Mesothelial cell of epicardium (in vitro differentiated cells): ENCODE measurements around the gene ARPC1A. TPM values are rescaled to one million over a fixed set of nuclear protein-coding genes. Genes with fewer than 3 reads are reported as not detected.

ENCODE experiments used
- DNase-seq, 2 experiments: peaks; one replicate each; pipeline ENCODE4 v3.0.0; 2021; ENCODE audit warnings: low spot score in 2 of 2; ENCODE audit not compliant: unreplicated experiment in 2 of 2
- H3K27ac Mint-ChIP-seq: 2 replicates; pipeline ENCODE4 v1.8.0; 2021; ENCODE audit warnings: mixed read lengths
- H3K27me3 Mint-ChIP-seq: 2 replicates; pipeline ENCODE4 v1.8.0; 2021; ENCODE audit warnings: low read depth, mixed read lengths
- H3K36me3 Mint-ChIP-seq: 2 replicates; pipeline ENCODE4 v1.8.0; 2021; ENCODE audit warnings: mixed read lengths
- H3K4me1 Mint-ChIP-seq: 2 replicates; pipeline ENCODE4 v1.8.0; 2021; ENCODE audit warnings: mixed read lengths
- H3K4me3 Mint-ChIP-seq: 2 replicates; pipeline ENCODE4 v1.8.0; 2021; ENCODE audit warnings: mild to moderate bottlenecking, moderate library complexity, mixed read lengths
- H3K9me3 Mint-ChIP-seq: 2 replicates; pipeline ENCODE4 v1.8.0; 2021; ENCODE audit warnings: mixed read lengths
- CTCF ChIP-seq: fragments of 200-600 bp; sonication (generic); IDR thresholded peaks from one replicate; pipeline ENCODE4 v1.5.0; 2021; ENCODE audit warnings: antibody characterized with exemption; ENCODE audit not compliant: unreplicated experiment
- total RNA-seq: library from RNA; stranded (reverse); gene quantifications from 3 replicates; pipeline ENCODE4 v1.2.1, GENCODE V29; 2021

ARPC1A gene
- total RNA-seq, 1 donor from 2014 or later = 99.3 TPM

- Mint-ChIP-seq H3K27me3 (no peaks in the 10 kb centered on the region), H3K4me1 (no peaks in the 10 kb centered on the region), H3K36me3 (peaks cover 35% of the 10 kb centered on the region), H3K27ac (no peak overlapping the region), H3K4me3 (no peak overlapping the region), H3K9me3 (no peaks in the 10 kb centered on the region)
- DNase-seq = no peak
- no peak for TF ChIP-seq CTCF
Measured at GRCh38 chr7:99359465-99360154, 33.9 kb downstream of the ARPC1A start.

- no peak for TF ChIP-seq CTCF
- Mint-ChIP-seq H3K9me3 (no peaks in the 10 kb centered on the region), H3K4me3 (no peak overlapping the region), H3K27me3 (no peaks in the 10 kb centered on the region), H3K27ac (peak overlapping the region; percentile 67), H3K36me3 (peaks cover 25% of the 10 kb centered on the region), H3K4me1 (peaks cover 12% of the 10 kb centered on the region)
- no peak for DNase-seq
Measured at GRCh38 chr7:99362801-99363200, 37.1 kb downstream of the ARPC1A start.

GRCh38 chr7:99363286-99363685 lies 37.6 kb downstream of the ARPC1A start:
- H3K36me3 Mint-ChIP-seq = peaks cover 21% of the 10 kb centered on the region
- no peak for DNase-seq

GRCh38 chr7:99365318-99366141 lies 39.8 kb downstream of the ARPC1A start:
- peaks cover 16% of the 10 kb centered on the region for H3K36me3 Mint-ChIP-seq
- H3K27me3 Mint-ChIP-seq = no peaks in the 10 kb centered on the region
- H3K4me3 Mint-ChIP-seq = no peak overlapping the region
- H3K9me3 Mint-ChIP-seq = no peaks in the 10 kb centered on the region
- peak overlapping the region; percentile 77 for H3K27ac Mint-ChIP-seq
- no peak for DNase-seq
- peak; percentile 21 for TF ChIP-seq CTCF
- H3K4me1 Mint-ChIP-seq = peaks cover 20% of the 10 kb centered on the region

More at GRCh38 chr7:99363286-99363685, 37.6 kb downstream of the ARPC1A start:
- H3K9me3 Mint-ChIP-seq = no peaks in the 10 kb centered on the region
- H3K4me3 Mint-ChIP-seq = no peak overlapping the region
- H3K27me3 Mint-ChIP-seq = no peaks in the 10 kb centered on the region
- H3K27ac Mint-ChIP-seq = peak overlapping the region; percentile 67
- peaks cover 12% of the 10 kb centered on the region for H3K4me1 Mint-ChIP-seq
- TF ChIP-seq CTCF = no peak

GRCh38 chr7:99366646-99367045 lies 40.9 kb downstream of the ARPC1A start:
- no peaks in the 10 kb centered on the region for H3K27me3 Mint-ChIP-seq
- H3K4me3 Mint-ChIP-seq = no peak overlapping the region
- H3K9me3 Mint-ChIP-seq = no peaks in the 10 kb centered on the region
- no peak for TF ChIP-seq CTCF
- H3K4me1 Mint-ChIP-seq = peaks cover 20% of the 10 kb centered on the region
- no peak for DNase-seq
- peak overlapping the region; percentile 77 for H3K27ac Mint-ChIP-seq
- peaks cover 10% of the 10 kb centered on the region for H3K36me3 Mint-ChIP-seq
